ENCODE data around the gene SNRPA1. TPM values are rescaled to one million over a fixed set of nuclear protein-coding genes. Genes with fewer than 3 reads are reported as not detected.

SNRPA1 gene
- total and polyA plus RNA-seq, 3 donors from 2014 or later: 91.0 to 121 (median 91.1) TPM

DNA sequence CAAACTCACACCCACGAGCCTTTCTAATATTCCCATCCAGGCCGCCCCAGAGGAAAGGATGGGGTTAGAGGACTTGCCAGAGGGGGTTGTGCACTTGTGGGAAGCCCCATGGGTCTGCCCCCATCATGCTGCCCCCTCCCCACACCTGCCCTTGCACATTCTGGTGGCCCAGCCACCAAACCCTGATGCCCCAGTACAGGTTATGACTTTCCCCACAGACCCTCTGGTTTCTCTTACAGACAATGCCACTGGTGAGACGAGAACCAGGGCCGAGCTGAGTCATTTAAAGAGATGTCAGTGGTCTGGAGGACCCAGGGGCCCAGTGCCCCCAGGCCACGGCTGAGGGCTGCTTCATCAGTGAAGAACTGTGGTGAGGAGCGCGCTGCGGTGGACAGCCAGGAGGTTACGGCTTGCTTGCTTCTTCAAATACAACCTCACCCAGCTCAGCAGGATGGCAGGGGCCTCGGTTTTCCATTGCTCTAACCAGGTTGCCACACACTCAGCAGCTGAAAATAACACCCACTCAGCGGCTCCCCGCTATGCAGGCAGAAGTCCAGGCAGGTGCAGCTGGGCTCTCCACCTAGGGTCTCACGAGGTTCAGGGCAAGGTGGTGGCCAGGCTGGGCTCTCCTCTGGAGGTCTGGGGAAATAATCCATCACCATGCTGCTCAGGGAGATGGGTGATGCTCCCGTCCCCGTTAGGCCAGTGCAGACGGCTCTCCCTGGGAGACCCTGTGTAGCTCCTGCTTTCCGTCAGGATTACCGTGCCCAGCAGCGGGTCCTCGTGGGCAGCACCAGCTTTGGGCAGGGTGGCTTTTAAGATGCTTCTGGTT, 13.8 kb upstream of the SNRPA1 start:
- no peak overlapping the region for H3K27ac ChIP-seq
- H3K4me1 ChIP-seq: no peaks in the 10 kb centered on the region
- H3K4me3 ChIP-seq: no peak overlapping the region
- intact Hi-C loops (cut with DNase I; ENCODE audit: low total_unique reads): no loop called here
- no peaks in the 10 kb centered on the region for H3K27me3 ChIP-seq
- no peak for DNase-seq
- no peaks in the 10 kb centered on the region for H3K36me3 ChIP-seq (ENCODE audit: low read depth, missing control alignments)
- WGBS, 2 donors: 96 to 98% methylated on average over 15 to 20 of the region's 20 CpGs
- TF ChIP-seq, protein P1, sequence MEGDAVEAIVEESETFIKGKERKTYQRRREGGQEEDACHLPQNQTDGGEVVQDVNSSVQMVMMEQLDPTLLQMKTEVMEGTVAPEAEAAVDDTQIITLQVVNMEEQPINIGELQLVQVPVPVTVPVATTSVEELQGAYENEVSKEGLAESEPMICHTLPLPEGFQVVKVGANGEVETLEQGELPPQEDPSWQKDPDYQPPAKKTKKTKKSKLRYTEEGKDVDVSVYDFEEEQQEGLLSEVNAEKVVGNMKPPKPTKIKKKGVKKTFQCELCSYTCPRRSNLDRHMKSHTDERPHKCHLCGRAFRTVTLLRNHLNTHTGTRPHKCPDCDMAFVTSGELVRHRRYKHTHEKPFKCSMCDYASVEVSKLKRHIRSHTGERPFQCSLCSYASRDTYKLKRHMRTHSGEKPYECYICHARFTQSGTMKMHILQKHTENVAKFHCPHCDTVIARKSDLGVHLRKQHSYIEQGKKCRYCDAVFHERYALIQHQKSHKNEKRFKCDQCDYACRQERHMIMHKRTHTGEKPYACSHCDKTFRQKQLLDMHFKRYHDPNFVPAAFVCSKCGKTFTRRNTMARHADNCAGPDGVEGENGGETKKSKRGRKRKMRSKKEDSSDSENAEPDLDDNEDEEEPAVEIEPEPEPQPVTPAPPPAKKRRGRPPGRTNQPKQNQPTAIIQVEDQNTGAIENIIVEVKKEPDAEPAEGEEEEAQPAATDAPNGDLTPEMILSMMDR (IDR thresholded peaks at IDR 0.05): no peak
- TF ChIP-seq POLR2A (IDR thresholded peaks at IDR 0.05): no peak
- H3K9me3 ChIP-seq: no peaks in the 10 kb centered on the region

DNA sequence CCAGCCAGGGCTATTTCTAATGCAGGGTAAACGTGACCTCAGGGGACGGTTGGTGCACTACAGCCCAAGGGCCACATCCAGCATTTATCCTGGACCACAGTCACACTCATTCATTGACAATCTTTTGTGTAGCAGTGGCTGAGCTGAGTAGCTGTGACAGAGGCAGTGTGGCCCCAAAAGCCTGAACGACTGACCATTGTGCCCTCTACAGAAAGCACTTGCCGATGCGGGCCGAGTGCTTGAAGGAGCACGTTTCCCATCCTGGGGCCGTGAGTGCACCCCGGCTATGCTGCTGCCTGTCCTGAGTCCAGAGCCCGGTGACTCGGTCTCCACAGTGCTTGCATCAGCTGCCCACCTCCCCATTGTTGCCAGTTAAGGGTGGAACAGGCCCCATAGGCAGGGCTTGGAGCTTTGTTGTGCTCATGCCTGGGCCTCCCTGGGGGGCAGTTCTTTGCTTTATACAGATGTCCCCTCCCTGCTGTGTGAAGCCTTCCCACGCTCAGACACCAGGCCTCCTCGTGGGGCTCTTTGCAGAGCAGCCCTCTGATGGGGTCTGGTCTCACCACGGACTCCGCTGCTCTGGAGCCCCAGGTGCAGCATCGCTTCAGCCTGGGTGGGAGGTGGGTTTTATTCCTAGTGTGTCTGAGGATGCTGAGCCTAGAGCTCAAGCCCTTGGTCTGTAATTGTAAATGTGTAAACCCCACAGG, 13.0 kb upstream of the SNRPA1 start:
- no peaks in the 10 kb centered on the region for H3K9me3 ChIP-seq
- no peak for DNase-seq
- intact Hi-C loops (cut with DNase I; ENCODE audit: low total_unique reads): no loop called here
- no peaks in the 10 kb centered on the region for H3K4me1 ChIP-seq
- 81 to 86% methylated on average over 9 to 16 of the region's 16 CpGs for WGBS, 2 donors
- H3K36me3 ChIP-seq (ENCODE audit: low read depth, missing control alignments): no peaks in the 10 kb centered on the region
- no peak overlapping the region for H3K27ac ChIP-seq
- H3K27me3 ChIP-seq: no peaks in the 10 kb centered on the region
- TF ChIP-seq, protein P1 (IDR thresholded peaks at IDR 0.05): no peak
- TF ChIP-seq POLR2A (IDR thresholded peaks at IDR 0.05): no peak
- H3K4me3 ChIP-seq: no peak overlapping the region

DNA sequence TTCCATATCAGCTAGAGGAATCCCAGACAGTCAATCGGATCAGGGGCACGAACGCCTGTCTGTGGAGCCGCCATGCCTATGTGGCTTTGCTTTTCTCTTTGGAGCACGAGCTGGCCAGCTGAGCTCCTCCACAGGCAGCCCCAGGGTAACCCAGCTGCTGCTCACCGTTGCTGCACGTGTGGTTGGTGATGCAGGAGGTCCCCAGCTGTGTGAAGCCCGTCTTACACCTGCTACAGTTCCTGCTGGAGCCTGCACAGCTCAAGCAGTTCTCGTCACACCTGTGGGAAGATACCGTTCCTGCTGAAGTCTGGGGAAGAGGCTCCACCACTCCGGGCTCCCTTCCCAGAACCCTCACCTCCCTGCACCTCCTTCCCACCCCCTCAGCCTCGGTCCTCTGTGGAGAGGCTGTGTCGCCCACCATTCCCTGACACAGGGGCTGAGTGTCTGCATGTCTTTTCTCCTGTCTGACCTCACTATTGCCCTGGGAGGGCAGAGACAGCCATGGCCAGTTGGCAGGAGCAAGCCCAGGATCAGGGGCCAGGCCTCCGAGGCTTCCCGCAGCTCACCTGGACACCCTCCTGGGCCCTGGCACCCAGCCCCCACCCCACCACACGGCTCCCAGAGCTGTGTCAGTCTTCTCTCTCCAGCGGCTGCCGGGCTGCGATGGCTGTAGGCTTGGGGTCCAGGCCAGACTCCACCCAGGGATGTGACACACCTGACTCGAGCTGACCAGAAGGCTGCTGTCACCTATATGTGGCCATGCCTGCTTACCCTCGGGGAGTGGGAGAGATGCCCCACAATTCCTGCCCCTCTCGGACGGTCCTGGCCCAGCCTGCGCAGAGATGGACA, 12.2 kb upstream of the SNRPA1 start:
- no peaks in the 10 kb centered on the region for H3K9me3 ChIP-seq
- no peak overlapping the region for H3K4me3 ChIP-seq
- H3K36me3 ChIP-seq (ENCODE audit: low read depth, missing control alignments): no peaks in the 10 kb centered on the region
- TF ChIP-seq, protein P1 (IDR thresholded peaks at IDR 0.05): no peak
- TF ChIP-seq POLR2A (IDR thresholded peaks at IDR 0.05): no peak
- no peak overlapping the region for H3K27ac ChIP-seq
- no peaks in the 10 kb centered on the region for H3K27me3 ChIP-seq
- intact Hi-C loops (cut with DNase I; ENCODE audit: low total_unique reads): no loop called here
- no peak for DNase-seq
- H3K4me1 ChIP-seq: no peaks in the 10 kb centered on the region
- WGBS, 2 donors: 83 to 89% methylated on average over 11 to 20 of the region's 24 CpGs

DNA sequence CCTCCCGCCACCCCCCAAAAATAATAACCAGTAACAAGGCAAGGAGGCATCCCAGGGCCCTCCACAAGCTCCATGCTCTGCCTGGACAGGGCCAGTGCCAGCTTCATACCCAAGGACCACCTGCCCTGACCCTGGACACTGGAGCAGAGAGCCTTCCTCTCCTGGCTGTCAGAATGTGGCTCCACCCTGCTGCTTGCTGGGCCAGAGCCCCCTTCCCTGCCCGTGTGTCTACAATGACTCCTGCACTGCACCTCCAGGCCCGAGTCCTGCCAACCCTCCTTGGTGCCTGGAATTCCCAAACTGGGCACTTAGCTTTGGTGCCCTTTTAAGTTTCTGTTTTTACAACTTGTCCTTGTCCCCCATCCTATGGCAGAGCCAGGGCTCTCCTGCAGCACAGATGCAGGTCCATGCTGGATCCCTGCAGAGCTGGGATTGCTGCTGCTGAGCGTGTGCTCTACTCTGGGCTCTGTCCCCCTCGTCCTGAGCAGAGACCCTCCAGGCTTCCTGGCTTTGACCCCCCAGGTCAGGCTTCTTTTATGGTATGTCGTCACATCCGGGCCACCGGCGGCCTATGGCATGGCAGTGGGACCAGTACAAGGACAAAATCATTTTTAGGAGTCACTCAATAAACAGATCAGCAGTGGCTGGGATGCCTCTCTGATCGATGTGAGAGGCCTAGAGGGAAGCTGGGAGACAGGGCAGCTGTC, 11.4 kb upstream of the SNRPA1 start:
- Histone ChIP-seq H3K36me3 (ENCODE audit: low read depth, missing control alignments) (no peaks in the 10 kb centered on the region), H3K27me3 (no peaks in the 10 kb centered on the region), H3K4me1 (no peaks in the 10 kb centered on the region), H3K4me3 (no peak overlapping the region), H3K27ac (no peak overlapping the region), H3K9me3 (no peaks in the 10 kb centered on the region)
- TF ChIP-seq POLR2A (IDR thresholded peaks at IDR 0.05): no peak
- TF ChIP-seq, protein P1 (IDR thresholded peaks at IDR 0.05): no peak
- intact Hi-C loops (cut with DNase I; ENCODE audit: low total_unique reads): no loop called here
- 88 to 89% methylated on average over 10 of the region's 10 CpGs for WGBS, 2 donors
- DNase-seq: no peak

Measured in testis (tissue), 3 donors.